GM23338 (cell line): ENCODE results near the gene MBD6. TPM values are rescaled to one million over a fixed set of nuclear protein-coding genes. Genes with fewer than 3 reads are reported as not detected.

Experiments
- ATAC-seq: fragments of 200-7000 bp; cut with Tn5 transposase; 3 replicates; pipeline ENCODE4 v1.9.1; 2020
- DNase-seq: peaks from one replicate; pipeline ENCODE4 v3.0.0-alpha.2; 2015; ENCODE audit warnings: low spot score
- H2AFZ ChIP-seq: fragments of 200-600 bp; sonication (generic); 2 replicates; pipeline ENCODE4 v1.8.0; 2016; ENCODE audit warnings: antibody characterized with exemption, mild to moderate bottlenecking, moderate library complexity
- H3F3A ChIP-seq: fragments of 200-600 bp; sonication (generic); replicated peaks from 2 replicates; pipeline ENCODE4 v1.8.0; 2017; ENCODE audit warnings: antibody characterized with exemption, mixed run types, low read depth
- H3K27ac ChIP-seq: fragments of 200-600 bp; sonication (generic); 2 replicates; pipeline ENCODE4 v1.6.1; 2016; ENCODE audit warnings: low read depth
- H3K27me3 ChIP-seq: fragments of 200-600 bp; sonication (generic); 2 replicates; pipeline ENCODE4 v1.8.0; 2016; ENCODE audit warnings: mild to moderate bottlenecking, mixed run types, moderate library complexity; ENCODE audit not compliant: insufficient read depth
- H3K36me3 ChIP-seq: fragments of 200-600 bp; sonication (generic); 2 replicates; pipeline ENCODE4 v1.8.0; 2016; ENCODE audit warnings: mild to moderate bottlenecking; ENCODE audit not compliant: insufficient read depth
- H3K4me1 ChIP-seq: fragments of 200-600 bp; sonication (generic); 2 replicates; pipeline ENCODE4 v1.8.0; 2016; ENCODE audit warnings: mild to moderate bottlenecking, moderate library complexity; ENCODE audit not compliant: insufficient read depth
- H3K4me2 ChIP-seq: fragments of 200-600 bp; sonication (generic); 2 replicates; pipeline ENCODE4 v1.7.1; 2017; ENCODE audit warnings: mixed run types
- H3K4me3 ChIP-seq: fragments of 200-600 bp; sonication (generic); 2 replicates; pipeline ENCODE4 v1.6.1; 2016; ENCODE audit warnings: mixed run types
- H3K79me2 ChIP-seq: fragments of 200-600 bp; sonication (generic); replicated peaks from 2 replicates; pipeline ENCODE4 v1.8.0; 2017; ENCODE audit warnings: mild to moderate bottlenecking; ENCODE audit not compliant: insufficient read depth
- H3K9me2 ChIP-seq: fragments of 200-600 bp; sonication (generic); 2 replicates; pipeline ENCODE4 v1.8.0; 2017; ENCODE audit not compliant: insufficient read depth
- H4K20me1 ChIP-seq: fragments of 200-600 bp; sonication (generic); replicated peaks from 2 replicates; pipeline ENCODE4 v1.8.0; 2017; ENCODE audit warnings: mild to moderate bottlenecking; ENCODE audit not compliant: insufficient read depth
- H3K27ac Mint-ChIP-seq: 2 replicates; pipeline ENCODE4 v1.8.0; 2020; ENCODE audit warnings: inconsistent platforms, mild to moderate bottlenecking, moderate library complexity, mixed read lengths
- H3K27me3 Mint-ChIP-seq: 3 replicates; pipeline ENCODE4 v1.8.0; 2022; ENCODE audit warnings: low read depth, mild to moderate bottlenecking, moderate library complexity, mixed read lengths, inconsistent platforms; ENCODE audit not compliant: insufficient read depth, poor library complexity
- H3K36me3 Mint-ChIP-seq: 3 replicates; pipeline ENCODE4 v1.8.0; 2021; ENCODE audit warnings: low read depth, mild to moderate bottlenecking, inconsistent platforms, moderate library complexity, mixed read lengths
- H3K4me1 Mint-ChIP-seq: 3 replicates; pipeline ENCODE4 v1.8.0; 2020; ENCODE audit warnings: mild to moderate bottlenecking, inconsistent platforms, mixed read lengths
- H3K4me3 Mint-ChIP-seq: 3 replicates; pipeline ENCODE4 v1.8.0; 2021; ENCODE audit warnings: moderate library complexity, mild to moderate bottlenecking, inconsistent platforms, mixed read lengths
- H3K9me3 Mint-ChIP-seq: 3 replicates; pipeline ENCODE4 v1.8.0; 2020; ENCODE audit warnings: moderate library complexity, mild to moderate bottlenecking, inconsistent platforms, mixed read lengths
- CREB1 ChIP-seq: fragments of 250-450 bp; sonication (Bioruptor Pico); IDR thresholded peaks from 2 replicates; pipeline ENCODE4 v1.5.0; 2020; ENCODE audit warnings: low read depth, mild to moderate bottlenecking, moderate library complexity
- CTCF ChIP-seq, 2 experiments: fragments of 200-600 bp in 1 of 2; sonication (generic) in 1 of 2; conservative IDR thresholded peaks; 2 replicates each; pipeline versions ENCODE4 v1.5.1 to v1.6.1; 2016 to 2017; ENCODE audit warnings: antibody characterized with exemption in 2 of 2, low read depth in 2 of 2, mild to moderate bottlenecking in 2 of 2, moderate library complexity in 1 of 2
- ETS1 ChIP-seq: IDR thresholded peaks from 2 replicates; pipeline ENCODE4 v1.6.1; 2016; ENCODE audit warnings: antibody characterized with exemption
- NANOG ChIP-seq: IDR thresholded peaks from 2 replicates; pipeline ENCODE4 v1.6.1; 2016; ENCODE audit warnings: antibody characterized with exemption, borderline replicate concordance
- REST ChIP-seq: IDR thresholded peaks from one replicate; pipeline ENCODE4 v1.6.1; 2018; ENCODE audit warnings: antibody characterized with exemption; ENCODE audit not compliant: unreplicated experiment
- STAT1 ChIP-seq: IDR thresholded peaks from one replicate; pipeline ENCODE4 v1.6.1; 2016; ENCODE audit warnings: antibody characterized with exemption; ENCODE audit not compliant: unreplicated experiment
- ZNF114 ChIP-seq: fragments of 250-450 bp; sonication (Bioruptor Pico); IDR thresholded peaks from 2 replicates; pipeline ENCODE4 v1.5.0; 2020; ENCODE audit warnings: mild to moderate bottlenecking, moderate library complexity
- ZNF331 ChIP-seq: fragments of 250-450 bp; sonication (Bioruptor Pico); IDR thresholded peaks from 2 replicates; pipeline ENCODE4 v1.5.0; 2020; ENCODE audit warnings: low read depth, mild to moderate bottlenecking, moderate library complexity
- ZNF462 ChIP-seq: fragments of 250-450 bp; sonication (Bioruptor Pico); IDR thresholded peaks from 2 replicates; pipeline ENCODE4 v1.5.0; 2020; ENCODE audit warnings: mild to moderate bottlenecking, moderate library complexity
- polyA plus RNA-seq: library from polyadenylated mRNA; unstranded; fragments of >200 nt; fragmentation: Nextera tagmentation; extraction: Ambion mirVana; gene quantifications from 2 replicates; pipeline ENCODE4 v1.2.1, GENCODE V29; 2016
- total RNA-seq: library from RNA; depleted of rRNA; stranded (reverse); fragments of >200 nt; shearing (Covaris generic); gene quantifications from 2 replicates; pipeline ENCODE4 v1.2.3, GENCODE V29; 2014

Gene MBD6
- total and polyA plus RNA-seq, 2 experiments from 2014 or later: 12.5 to 17.1 TPM

DNA sequence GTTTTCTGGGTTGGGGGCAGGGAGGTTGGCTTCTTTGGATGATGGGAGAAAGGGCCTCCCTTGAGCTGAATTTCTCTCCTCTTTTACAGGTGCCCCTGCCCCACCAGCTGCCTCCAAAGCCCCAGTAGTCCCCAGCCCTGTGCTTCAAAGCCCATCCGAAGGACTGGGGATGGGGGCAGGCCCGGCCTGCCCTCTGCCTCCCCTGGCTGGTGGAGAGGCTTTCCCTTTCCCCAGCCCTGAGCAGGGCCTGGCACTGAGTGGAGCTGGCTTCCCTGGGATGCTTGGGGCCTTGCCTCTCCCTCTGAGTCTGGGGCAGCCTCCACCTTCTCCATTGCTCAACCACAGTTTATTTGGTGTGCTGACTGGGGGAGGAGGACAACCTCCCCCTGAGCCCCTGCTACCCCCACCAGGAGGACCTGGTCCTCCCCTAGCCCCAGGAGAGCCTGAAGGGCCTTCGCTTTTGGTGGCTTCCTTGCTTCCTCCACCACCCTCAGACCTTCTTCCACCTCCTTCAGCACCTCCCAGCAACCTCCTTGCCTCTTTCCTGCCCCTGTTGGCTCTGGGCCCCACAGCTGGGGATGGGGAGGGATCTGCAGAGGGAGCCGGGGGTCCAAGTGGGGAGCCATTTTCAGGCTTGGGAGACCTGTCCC, 4.0 kb downstream of the MBD6 start:
- peaks cover 38% of the 10 kb centered on the region for H3K36me3 Mint-ChIP-seq
- peaks cover 35% of the 10 kb centered on the region for H3K4me1 Mint-ChIP-seq
- peaks cover 31% of the 10 kb centered on the region for H3K27me3 Mint-ChIP-seq
- no peaks in the 10 kb centered on the region for H3K9me2 ChIP-seq
- no peak overlapping the region for H3K27ac ChIP-seq
- H3K27ac Mint-ChIP-seq: no peak overlapping the region
- H3K4me3 ChIP-seq: no peak overlapping the region
- no peak overlapping the region for H3K4me2 ChIP-seq
- H3K36me3 ChIP-seq: peaks cover 9% of the 10 kb centered on the region
- no peak overlapping the region for H3K4me3 Mint-ChIP-seq
- ATAC-seq (no peak), DNase-seq (no peak)
- H2AFZ ChIP-seq: no peak overlapping the region
- no peak for TF ChIP-seq REST
- TF ChIP-seq STAT1: no peak
- no peak for TF ChIP-seq ETS1
- TF ChIP-seq NANOG: no peak
- TF ChIP-seq CTCF (conservative IDR thresholded peaks at IDR 0.05; ENCODE audit: low read depth in 2 of 2): no peak
- TF ChIP-seq ZNF462 (CRISPR knock-in tag): no peak
- no peak for TF ChIP-seq ZNF331
- no peak for TF ChIP-seq CREB1 (CRISPR knock-in tag)
- TF ChIP-seq ZNF114 (CRISPR knock-in tag): no peak
- H4K20me1 ChIP-seq: peaks cover 17% of the 10 kb centered on the region
- peaks cover 24% of the 10 kb centered on the region for H3F3A ChIP-seq
- 0 out of 2 replicates have a peak, but pooled peaks cover 7% of the 10 kb centered on the region for H3K79me2 ChIP-seq
- H3K9me3 Mint-ChIP-seq: no peaks in the 10 kb centered on the region; the same call in 2 of the 3 replicates
- H3K4me1 ChIP-seq: peaks cover 19% of the 10 kb centered on the region
- H3K27me3 ChIP-seq: no peaks in the 10 kb centered on the region
